ENCODE results near the gene EFL1. TPM values are rescaled to one million over a fixed set of nuclear protein-coding genes. Genes with fewer than 3 reads are reported as not detected.
"Not testable (repeated sequence)": the region's sequence is repeated elsewhere in the genome, so short reads cannot be mapped to it uniquely, and the experiment has no call there.

Gene EFL1
- total RNA-seq, 2 experiments from 2014 or later, result 23.7 to 25.6 TPM

- H3K4me3 Mint-ChIP-seq, result peak overlapping the region; percentile 10
- peak; percentile 86 for ATAC-seq
- no peaks in the 10 kb centered on the region for H3K9me3 Mint-ChIP-seq
- TF ChIP-seq CTCF (IDR thresholded peaks at IDR 0.05), result no peak
- peaks cover 9% of the 10 kb centered on the region for H3K4me1 Mint-ChIP-seq (ENCODE audit: low read depth)
- DNase-seq, result peak; percentile 77
- H3K27ac Mint-ChIP-seq, result peak overlapping the region; percentile 42
- intact Hi-C loops (cut with micrococcal nuclease), result no loop called here
- no peaks in the 10 kb centered on the region for H3K27me3 Mint-ChIP-seq
- CTCF ChIA-PET, result no interaction called here
- POLR2A ChIA-PET, result interaction anchor here (0.6 to 1.1 kb wide), 2 partner anchors 78 to 497 kb away, joined by 3 to 4 read pairs; no protein-coding TSS in a partner anchor
- no peaks in the 10 kb centered on the region for H3K36me3 Mint-ChIP-seq (ENCODE audit: low read depth)
Measured at GRCh38 chr15:82298520-82298919, 36.0 kb upstream of the EFL1 start.

- intact Hi-C loops (cut with micrococcal nuclease), result no loop called here
- Mint-ChIP-seq H3K9me3 (no peaks in the 10 kb centered on the region), H3K4me1 (ENCODE audit: low read depth) (peaks cover 9% of the 10 kb centered on the region), H3K27ac (no peak overlapping the region), H3K4me3 (peak overlapping the region; percentile 4), H3K36me3 (ENCODE audit: low read depth) (no peaks in the 10 kb centered on the region), H3K27me3 (no peaks in the 10 kb centered on the region)
- DNase-seq, result no peak
- TF ChIP-seq CTCF (IDR thresholded peaks at IDR 0.05), result no peak
- ChIA-PET CTCF (no interaction called here), POLR2A (interaction anchor here (1.1 kb wide), 1 partner anchor 78 kb away, joined by 3 read pairs; no protein-coding TSS in a partner anchor)
- no peak for ATAC-seq
Measured at GRCh38 chr15:82298032-82298431, 35.5 kb upstream of the EFL1 start.

GRCh38 chr15:82297546-82297945 is 35.0 kb upstream of the EFL1 start:
- H3K27me3 Mint-ChIP-seq, result no peaks in the 10 kb centered on the region
- no peaks in the 10 kb centered on the region for H3K36me3 Mint-ChIP-seq (ENCODE audit: low read depth)
- ATAC-seq, result no peak
- DNase-seq, result no peak
- intact Hi-C loops (cut with micrococcal nuclease), result no loop called here
- ChIA-PET CTCF (no interaction called here), POLR2A (no interaction called here)
- no peaks in the 10 kb centered on the region for H3K9me3 Mint-ChIP-seq
- no peak overlapping the region for H3K4me3 Mint-ChIP-seq
- H3K4me1 Mint-ChIP-seq (ENCODE audit: low read depth), result peaks cover 9% of the 10 kb centered on the region
- H3K27ac Mint-ChIP-seq, result no peak overlapping the region
- TF ChIP-seq CTCF (IDR thresholded peaks at IDR 0.05), result no peak

- no peak for ATAC-seq
- peaks cover 12% of the 10 kb centered on the region for H3K4me1 Mint-ChIP-seq (ENCODE audit: low read depth)
- no peak for DNase-seq
- H3K4me3 Mint-ChIP-seq, result no peak overlapping the region
- no peak overlapping the region for H3K27ac Mint-ChIP-seq
- peaks cover 8% of the 10 kb centered on the region for H3K9me3 Mint-ChIP-seq
- no peaks in the 10 kb centered on the region for H3K36me3 Mint-ChIP-seq (ENCODE audit: low read depth)
- POLR2A ChIA-PET, result no interaction called here
- intact Hi-C loops (cut with micrococcal nuclease), result no loop called here
- no peaks in the 10 kb centered on the region for H3K27me3 Mint-ChIP-seq
- CTCF ChIA-PET, result no interaction called here
- TF ChIP-seq CTCF (IDR thresholded peaks at IDR 0.05), result no peak
Measured at GRCh38 chr15:82294061-82294690, 31.6 kb upstream of the EFL1 start.

- ATAC-seq (no peak), DNase-seq (no peak)
- CTCF ChIA-PET, result interaction anchor here (0.6 kb wide), 1 partner anchor 1290 kb away, joined by 3 read pairs; no protein-coding TSS in a partner anchor
- POLR2A ChIA-PET, result no interaction called here
- intact Hi-C loops (cut with micrococcal nuclease), result no loop called here
- H3K27ac Mint-ChIP-seq, result no peak overlapping the region
- peaks cover 18% of the 10 kb centered on the region for H3K9me3 Mint-ChIP-seq
- no peak for TF ChIP-seq CTCF (IDR thresholded peaks at IDR 0.05)
- no peaks in the 10 kb centered on the region for H3K27me3 Mint-ChIP-seq
- peaks cover 7% of the 10 kb centered on the region for H3K4me1 Mint-ChIP-seq (ENCODE audit: low read depth)
- H3K4me3 Mint-ChIP-seq, result no peak overlapping the region
- H3K36me3 Mint-ChIP-seq (ENCODE audit: low read depth), result no peaks in the 10 kb centered on the region
Measured at GRCh38 chr15:82292271-82292670, 29.7 kb upstream of the EFL1 start.

- peaks cover 30% of the 10 kb centered on the region for H3K4me1 Mint-ChIP-seq (ENCODE audit: low read depth)
- H3K36me3 Mint-ChIP-seq (ENCODE audit: low read depth); H3K4me3 Mint-ChIP-seq; H3K27me3 Mint-ChIP-seq; POLR2A ChIA-PET; intact Hi-C loops (cut with micrococcal nuclease); DNase-seq; H3K27ac Mint-ChIP-seq; CTCF ChIA-PET; ATAC-seq: not testable (repeated sequence)
- H3K9me3 Mint-ChIP-seq, result peaks cover 18% of the 10 kb centered on the region
Measured at GRCh38 chr15:82288202-82288601, 25.7 kb upstream of the EFL1 start.

- CTCF ChIA-PET; intact Hi-C loops (cut with micrococcal nuclease); DNase-seq; H3K36me3 Mint-ChIP-seq (ENCODE audit: low read depth); H3K27me3 Mint-ChIP-seq: not testable (repeated sequence)
- POLR2A ChIA-PET, result interaction anchor here (0.6 kb wide), 1 partner anchor 8 kb away, joined by 4 read pairs; no protein-coding TSS in a partner anchor
- Mint-ChIP-seq H3K4me1 (ENCODE audit: low read depth) (peaks cover 30% of the 10 kb centered on the region), H3K27ac (peak overlapping the region; percentile 67), H3K4me3 (peak overlapping the region; percentile 7), H3K9me3 (peaks cover 18% of the 10 kb centered on the region)
- ATAC-seq, result peak; percentile 89
Measured at GRCh38 chr15:82286475-82286874, 23.9 kb upstream of the EFL1 start.
